KOPT-K1 (cell line): Measurements from ENCODE around the gene RETREG3.
"Not testable (repeated sequence)": the region's sequence is repeated elsewhere in the genome, so short reads cannot be mapped to it uniquely, and the experiment has no call there.

Experiments
- H3K27ac ChIP-seq: fragments of 200-600 bp; sonication (generic); 2 replicates; pipeline ENCODE4 v1.5.1; 2016; ENCODE audit warnings: antibody characterized with exemption, mild to moderate bottlenecking, low read depth, low read length; ENCODE audit not compliant: poor library complexity, severe bottlenecking
- H3K36me3 ChIP-seq: fragments of 200-600 bp; sonication (generic); 2 replicates; pipeline ENCODE4 v1.5.1; 2017; ENCODE audit warnings: antibody characterized with exemption, mild to moderate bottlenecking, low read length, moderate library complexity; ENCODE audit not compliant: insufficient read depth
- H3K9me3 ChIP-seq: fragments of 200-600 bp; sonication (generic); 2 replicates; pipeline ENCODE4 v1.5.1; 2017; ENCODE audit warnings: antibody characterized with exemption, low read length, mild to moderate bottlenecking; ENCODE audit not compliant: insufficient read depth, poor library complexity, severe bottlenecking

The RETREG3 gene

DNA sequence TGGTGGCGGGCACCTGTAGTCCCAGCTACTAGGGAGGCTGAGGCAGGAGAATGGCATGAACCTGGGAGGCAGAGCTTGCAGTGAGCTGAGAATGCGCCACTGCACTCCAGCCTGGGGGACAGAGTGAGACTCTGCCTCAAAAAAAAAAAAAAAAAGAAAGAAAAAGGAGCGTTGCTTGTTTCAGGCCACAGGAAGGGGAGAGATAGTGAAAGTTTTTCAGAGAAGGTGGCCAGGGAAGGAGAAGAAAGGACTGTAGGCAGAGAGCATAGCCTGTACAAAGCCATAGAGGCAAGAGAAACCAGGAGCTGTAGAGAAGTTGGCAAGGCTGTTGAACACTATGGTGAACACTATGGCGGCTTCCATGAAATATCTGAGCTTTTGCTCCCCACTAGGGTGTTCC, 68.6 kb downstream of the RETREG3 start:
- not testable (repeated sequence) for H3K36me3 ChIP-seq, H3K9me3 ChIP-seq
- peak overlapping the region; percentile 12 for H3K27ac ChIP-seq

DNA sequence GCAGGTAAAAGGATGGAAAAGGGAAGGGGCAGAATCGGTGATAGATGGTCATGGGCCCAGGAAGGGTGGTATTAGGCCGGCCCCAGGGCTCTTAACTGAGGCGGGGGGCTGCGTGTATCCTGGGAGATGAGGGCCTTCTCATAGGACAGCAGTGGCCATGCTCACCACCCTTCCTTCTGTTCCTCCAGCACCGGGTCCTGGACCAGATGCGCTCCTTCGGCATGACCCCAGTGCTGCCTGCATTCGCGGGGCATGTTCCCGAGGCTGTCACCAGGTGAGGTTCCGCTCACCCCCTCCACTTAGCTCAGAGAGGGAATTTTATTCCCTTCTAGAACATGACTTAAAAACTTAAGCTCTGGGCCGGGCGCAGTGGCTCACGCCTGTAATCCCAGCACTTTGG, 70.7 kb downstream of the RETREG3 start:
- Histone ChIP-seq H3K9me3 (no peaks in the 10 kb centered on the region), H3K27ac (no peak overlapping the region), H3K36me3 (peaks cover 8% of the 10 kb centered on the region; the same call in 1 of the 2 replicates)

DNA sequence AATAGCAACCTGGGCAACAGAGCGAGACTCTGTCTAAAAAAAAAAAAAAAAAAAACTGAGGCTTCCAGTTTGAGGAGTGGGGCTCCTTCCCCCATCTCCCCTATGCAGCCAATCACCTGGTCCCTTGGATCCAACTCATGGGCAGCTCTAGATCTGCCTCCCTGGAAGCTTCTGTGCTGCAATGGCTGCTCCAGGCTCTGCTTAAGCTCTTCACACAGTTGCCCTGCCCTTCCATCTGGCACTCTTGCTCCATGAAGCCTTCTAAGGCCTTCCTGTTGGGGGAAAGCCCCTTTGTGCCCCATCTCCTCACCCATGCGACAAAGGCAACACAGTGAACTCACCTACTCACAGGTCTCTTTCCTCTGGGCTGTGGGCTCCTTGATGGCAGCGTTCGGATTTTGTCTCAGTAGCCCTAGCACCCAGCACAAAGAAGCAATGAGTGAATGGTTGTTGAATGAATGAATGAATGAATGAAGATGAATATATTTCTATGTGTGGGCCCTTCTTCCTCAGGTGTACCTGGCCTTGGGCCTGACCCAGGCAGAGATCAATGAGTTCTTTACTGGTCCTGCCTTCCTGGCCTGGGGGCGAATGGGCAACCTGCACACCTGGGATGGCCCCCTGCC, 71.2 kb downstream of the RETREG3 start:
- Histone ChIP-seq H3K9me3 (no peaks in the 10 kb centered on the region), H3K36me3 (peaks cover 7% of the 10 kb centered on the region; the same call in 1 of the 2 replicates), H3K27ac (no peak overlapping the region)

DNA sequence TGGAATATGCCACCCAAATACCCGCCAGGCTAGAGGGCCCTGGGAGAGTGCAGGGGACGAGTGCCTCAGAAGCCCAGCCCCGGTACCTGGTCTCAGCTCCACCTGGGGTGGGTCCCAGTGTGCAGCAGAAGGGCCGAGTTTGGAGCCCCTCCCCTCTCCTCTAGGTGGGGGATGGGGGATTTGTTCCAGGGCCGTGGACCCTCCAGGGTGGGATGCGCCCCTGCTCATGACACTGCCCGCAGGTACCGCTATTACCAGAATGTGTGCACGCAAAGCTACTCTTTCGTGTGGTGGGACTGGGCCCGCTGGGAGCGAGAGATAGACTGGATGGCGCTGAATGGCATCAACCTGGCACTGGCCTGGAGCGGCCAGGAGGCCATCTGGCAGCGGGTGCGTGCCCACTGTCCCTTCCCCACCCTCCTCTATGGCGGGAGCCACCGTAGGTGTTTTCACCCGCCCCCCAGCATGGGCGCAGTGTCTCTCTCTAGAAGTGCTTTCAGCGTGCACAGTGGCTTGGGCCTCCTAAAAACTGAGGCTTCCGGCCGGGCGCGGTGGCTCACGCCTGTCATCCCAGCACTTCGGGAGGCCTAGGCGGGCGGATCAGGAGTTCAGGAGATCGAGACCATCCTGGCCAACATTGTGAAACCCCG, 71.9 kb downstream of the RETREG3 start:
- Histone ChIP-seq H3K36me3 (0 out of 2 replicates have a peak, but pooled peaks cover under 1% of the 10 kb centered on the region), H3K9me3 (no peaks in the 10 kb centered on the region), H3K27ac (peak overlapping the region; percentile 57)

DNA sequence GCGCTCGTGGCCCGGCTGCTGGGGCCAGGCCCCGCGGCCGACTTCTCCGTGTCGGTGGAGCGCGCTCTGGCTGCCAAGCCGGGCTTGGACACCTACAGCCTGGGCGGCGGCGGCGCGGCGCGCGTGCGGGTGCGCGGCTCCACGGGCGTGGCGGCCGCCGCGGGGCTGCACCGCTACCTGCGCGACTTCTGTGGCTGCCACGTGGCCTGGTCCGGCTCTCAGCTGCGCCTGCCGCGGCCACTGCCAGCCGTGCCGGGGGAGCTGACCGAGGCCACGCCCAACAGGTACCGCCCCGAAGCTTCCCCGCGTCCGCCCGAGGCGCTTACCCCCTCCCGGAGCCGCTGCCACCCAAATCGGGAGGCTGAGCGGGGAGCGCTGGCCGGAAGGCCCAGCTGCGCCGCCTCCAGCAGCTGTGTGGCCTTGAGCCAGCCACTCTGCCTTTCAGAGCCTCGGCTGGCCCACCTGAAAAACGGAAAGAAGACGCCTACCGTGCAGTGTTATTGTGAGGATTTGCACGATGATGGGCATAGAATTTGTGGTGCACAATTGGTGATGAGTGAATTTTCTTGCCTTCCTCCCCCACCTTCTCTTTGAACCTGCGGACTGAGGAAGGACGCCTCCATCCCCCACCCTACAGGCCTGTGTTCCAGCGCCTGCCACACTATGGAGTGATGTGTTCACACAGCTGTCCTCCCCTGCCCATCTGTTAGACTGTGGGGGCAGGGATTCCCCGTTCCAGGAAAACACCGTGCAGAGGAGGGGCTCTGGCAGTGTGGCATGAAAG, 72.6 kb downstream of the RETREG3 start:
- H3K27ac ChIP-seq = peak overlapping the region; percentile 57
- H3K36me3 ChIP-seq = no peaks in the 10 kb centered on the region
- H3K9me3 ChIP-seq = no peaks in the 10 kb centered on the region

DNA sequence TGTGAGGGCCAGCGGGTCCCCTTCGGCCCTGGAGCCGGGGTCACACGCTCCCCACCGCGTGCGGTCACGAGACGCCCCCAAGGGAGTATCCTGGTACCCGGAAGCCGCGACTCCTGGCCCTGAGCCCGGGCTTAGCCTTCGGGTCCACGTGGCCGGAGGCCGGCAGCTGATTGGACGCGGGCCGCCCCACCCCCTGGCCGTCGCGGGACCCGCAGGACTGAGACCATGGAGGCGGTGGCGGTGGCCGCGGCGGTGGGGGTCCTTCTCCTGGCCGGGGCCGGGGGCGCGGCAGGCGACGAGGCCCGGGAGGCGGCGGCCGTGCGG, 73.2 kb downstream of the RETREG3 start, which contains the start of gene NAGLU:
NAGLU (plus strand) TSS at position 194 of the 324 bp plus-strand sequence; CDS start at position 226, 32 bp downstream.
- peak within 1 kb of the TSS; percentile 57 for H3K27ac ChIP-seq

DNA sequence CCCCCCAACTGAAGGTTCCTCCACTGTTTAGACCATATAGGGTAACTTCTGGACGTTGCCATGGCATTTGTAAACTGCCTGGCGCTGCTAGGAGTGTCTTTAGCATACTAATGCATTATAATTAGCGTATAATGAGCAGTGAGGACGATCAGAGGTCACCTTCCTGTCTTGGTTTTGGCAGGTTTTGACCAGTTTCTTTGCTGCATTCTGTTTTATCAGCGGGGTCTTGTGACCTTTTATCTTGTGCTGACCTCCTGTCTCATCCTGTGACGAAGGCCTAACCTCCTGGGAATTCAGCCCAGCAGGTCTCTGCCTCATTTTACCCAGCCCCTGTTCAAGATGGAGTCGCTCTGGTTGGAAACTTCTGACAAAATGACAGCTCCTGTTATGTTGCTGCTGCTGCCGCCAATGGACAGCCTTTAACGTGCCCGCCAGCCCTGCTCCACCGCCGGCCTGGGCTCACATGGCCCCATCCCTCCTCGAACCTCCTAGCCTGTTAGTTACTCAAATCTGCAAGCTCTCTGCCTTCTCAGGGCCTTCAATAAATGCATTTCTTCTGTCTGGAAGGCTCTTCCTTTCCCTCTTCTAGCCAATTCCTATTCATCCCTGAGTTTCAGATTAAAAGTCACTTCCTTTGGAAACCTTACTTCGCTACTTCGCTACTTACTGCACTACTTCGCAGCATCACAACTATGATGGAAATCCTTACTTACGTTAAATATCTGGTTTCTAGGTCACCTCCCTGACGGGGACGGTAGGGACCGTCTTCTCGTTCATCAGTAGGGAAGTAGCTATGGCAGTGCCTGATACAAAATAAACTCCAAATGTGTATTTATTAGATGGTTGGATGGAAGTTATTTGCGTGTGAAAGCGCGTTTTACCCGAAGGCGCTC, 73.8 kb downstream of the RETREG3 start:
- peak overlapping the region; percentile 57 for H3K27ac ChIP-seq
- no peaks in the 10 kb centered on the region for H3K36me3 ChIP-seq
- no peaks in the 10 kb centered on the region for H3K9me3 ChIP-seq

More for the DNA sequence above, 73.2 kb downstream of the RETREG3 start, which contains the start of gene NAGLU:
- H3K36me3 ChIP-seq = no peaks in the 10 kb centered on the region
- H3K9me3 ChIP-seq = no peaks in the 10 kb centered on the region

DNA sequence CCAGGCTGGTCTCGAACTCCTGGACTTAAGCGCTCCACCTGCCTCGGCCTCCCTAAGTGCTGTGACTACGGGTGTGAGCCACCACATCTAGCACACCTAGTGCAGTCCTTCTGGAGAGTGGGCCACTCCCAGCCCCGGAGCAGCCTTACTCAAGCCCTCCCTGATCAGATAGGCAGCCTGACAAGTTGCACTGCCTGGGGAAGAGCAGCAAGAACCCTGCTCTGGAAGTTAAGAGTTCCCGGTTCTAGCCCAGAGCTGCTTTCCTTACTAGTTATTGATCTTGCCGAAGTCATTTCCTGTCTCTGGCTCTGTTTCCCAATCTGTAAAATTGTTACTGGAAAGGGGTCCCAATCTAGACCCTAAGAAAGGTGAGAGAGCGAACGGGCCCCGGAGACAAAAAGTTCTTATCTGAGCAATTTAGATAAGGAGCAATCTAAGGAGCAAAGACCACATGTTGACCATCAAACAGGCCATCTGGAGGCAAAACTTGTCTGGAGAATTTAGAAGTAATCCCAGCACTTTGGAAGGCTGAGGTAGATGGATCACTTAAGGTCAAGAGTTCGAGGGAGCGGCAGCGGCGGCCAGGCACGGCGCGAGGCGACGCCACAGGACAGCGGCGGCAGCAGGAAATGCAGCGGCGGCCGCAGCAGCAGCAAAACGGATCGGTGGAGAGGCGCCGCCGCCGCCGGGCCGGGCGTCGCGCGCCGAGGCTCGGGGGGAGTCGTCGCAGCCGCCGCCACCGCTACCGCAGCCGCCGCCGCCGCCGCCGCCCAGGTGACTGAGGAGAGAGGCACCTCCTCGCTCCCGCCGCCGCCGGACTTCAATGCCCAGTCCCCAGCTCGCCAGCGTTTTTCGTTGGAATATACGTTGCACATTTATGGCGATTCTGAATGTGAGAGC, 77.5 kb downstream of the RETREG3 start:
- Histone ChIP-seq H3K36me3 (no peaks in the 10 kb centered on the region), H3K9me3 (no peaks in the 10 kb centered on the region), H3K27ac (peak overlapping the region; percentile 79)

DNA sequence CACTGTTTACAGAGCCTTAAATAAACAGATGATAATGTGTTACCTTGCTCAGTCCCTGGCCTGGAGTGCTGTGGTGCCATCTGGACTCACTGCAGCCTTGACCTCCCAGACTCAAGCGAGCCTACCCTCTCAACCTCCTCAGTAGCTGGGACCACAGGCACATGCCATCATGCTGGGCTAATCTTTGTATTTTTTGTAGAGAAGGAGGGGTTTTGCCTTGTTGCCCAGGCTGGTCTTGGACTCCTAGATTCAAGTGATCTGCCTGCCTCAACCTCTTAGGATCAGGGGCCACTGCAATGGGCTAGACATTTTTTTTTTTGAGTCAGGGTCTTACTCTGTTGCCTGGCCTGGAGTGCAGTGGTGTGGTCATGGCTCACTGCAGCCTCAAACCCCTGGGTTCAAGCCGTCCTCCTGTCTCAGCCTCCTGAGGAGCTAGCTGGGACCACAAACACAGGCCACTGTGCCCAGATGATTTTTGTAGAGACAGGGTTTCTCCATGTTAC, 78.2 kb downstream of the RETREG3 start:
- peak overlapping the region; percentile 79 for H3K27ac ChIP-seq
- H3K9me3 ChIP-seq = no peaks in the 10 kb centered on the region
- no peaks in the 10 kb centered on the region for H3K36me3 ChIP-seq
